GM15510 (cell line): ENCODE results near the gene ADAM12.

Source experiments
- POLR2A ChIP-seq: IDR thresholded peaks from 3 replicates; pipeline ENCODE4 v1.6.1; 2011; ENCODE audit warnings: borderline replicate concordance; ENCODE audit not compliant: insufficient read length; ENCODE audit errors: extremely low read depth

The ADAM12 gene

GRCh38 chr10:126188679-126189200 lies 199.5 kb downstream of the ADAM12 start:
- no peak for TF ChIP-seq POLR2A

- TF ChIP-seq POLR2A = no peak
Observed at GRCh38 chr10:126187399-126187798, 200.9 kb downstream of the ADAM12 start.

GRCh38 chr10:126186766-126187165 lies 201.5 kb downstream of the ADAM12 start:
- TF ChIP-seq POLR2A = no peak

- TF ChIP-seq POLR2A = no peak
Observed at GRCh38 chr10:126185676-126186447, 202.4 kb downstream of the ADAM12 start.

- no peak for TF ChIP-seq POLR2A
Observed at GRCh38 chr10:126181626-126182025, 206.7 kb downstream of the ADAM12 start.

- TF ChIP-seq POLR2A = no peak
Observed at GRCh38 chr10:126179637-126180036, 208.6 kb downstream of the ADAM12 start.

GRCh38 chr10:126177417-126178030 lies 210.8 kb downstream of the ADAM12 start:
- no peak for TF ChIP-seq POLR2A

GRCh38 chr10:126175641-126176262 lies 212.5 kb downstream of the ADAM12 start:
- no peak for TF ChIP-seq POLR2A

- TF ChIP-seq POLR2A = no peak
Observed at GRCh38 chr10:126171555-126171954, 216.7 kb downstream of the ADAM12 start.

GRCh38 chr10:126170776-126171175 lies 217.5 kb downstream of the ADAM12 start:
- no peak for TF ChIP-seq POLR2A

- no peak for TF ChIP-seq POLR2A
Observed at GRCh38 chr10:126170371-126170770, 217.9 kb downstream of the ADAM12 start.

- no peak for TF ChIP-seq POLR2A
Observed at GRCh38 chr10:126169899-126170298, 218.4 kb downstream of the ADAM12 start.

GRCh38 chr10:126166797-126167196 lies 221.5 kb downstream of the ADAM12 start:
- TF ChIP-seq POLR2A = no peak

- TF ChIP-seq POLR2A = no peak
Observed at GRCh38 chr10:126165874-126166273, 222.4 kb downstream of the ADAM12 start.

GRCh38 chr10:126163506-126163905 lies 224.8 kb downstream of the ADAM12 start:
- TF ChIP-seq POLR2A = no peak
